Activated B cell treated with CpG ODN at 0.5 μM for 24 hours (primary cell): ENCODE measurements around the gene PPP1R2. TPM values are rescaled to one million over a fixed set of nuclear protein-coding genes. Genes with fewer than 3 reads are reported as not detected.

Experiments
- ATAC-seq: fragments of 200-7000 bp; cut with Tn5 transposase; one replicate; pipeline ENCODE4 v1.10.0; 2021; ENCODE audit warnings: low read depth, mild to moderate bottlenecking, moderate library complexity
- CTCF ChIA-PET: fragments of 350-600 bp; sonication (Branson Sonifier 250); formaldehyde crosslinking; loops from one replicate; lab custom pipeline; 2021; ENCODE audit warnings: antibody characterized with exemption; lab: Charles Lee
- POLR2A ChIA-PET: fragments of 350-600 bp; sonication (Branson Sonifier 250); formaldehyde crosslinking; loops from one replicate; lab custom pipeline; 2021; ENCODE audit warnings: antibody characterized with exemption; lab: Charles Lee
- DNase-seq: peaks from one replicate; pipeline ENCODE4 v3.0.0; 2022
- H3K27ac Mint-ChIP-seq: one replicate; pipeline ENCODE4 v1.8.0; 2020; ENCODE audit warnings: mixed read lengths
- H3K27me3 Mint-ChIP-seq: one replicate; pipeline ENCODE4 v1.8.0; 2021; ENCODE audit warnings: mixed read lengths
- H3K36me3 Mint-ChIP-seq: one replicate; pipeline ENCODE4 v1.8.0; 2021; ENCODE audit warnings: low read depth, mixed read lengths
- H3K4me1 Mint-ChIP-seq: one replicate; pipeline ENCODE4 v1.8.0; 2021; ENCODE audit warnings: mixed read lengths
- H3K4me3 Mint-ChIP-seq: one replicate; pipeline ENCODE4 v1.8.0; 2020; ENCODE audit warnings: mild to moderate bottlenecking, mixed read lengths
- H3K9me3 Mint-ChIP-seq: one replicate; pipeline ENCODE4 v1.8.0; 2020; ENCODE audit warnings: mixed read lengths
- intact Hi-C: fragments of 100-400 bp; cut with micrococcal nuclease; formaldehyde crosslinking; loops from one replicate; pipeline ENCODE4 v1.15.1; 2024
- total RNA-seq: library from RNA; stranded (reverse); gene quantifications from 2 replicates; pipeline ENCODE4 v1.2.3, GENCODE V29; 2022
- TF ChIP-seq, protein P1 (sequence below): fragments of 200-600 bp; IDR thresholded peaks from one replicate; pipeline ENCODE4 v1.8.0; 2022; ENCODE audit warnings: antibody characterized with exemption, mild to moderate bottlenecking

PPP1R2 gene
- total RNA-seq, 1 donor from 2014 or later = 64.1 TPM

DNA sequence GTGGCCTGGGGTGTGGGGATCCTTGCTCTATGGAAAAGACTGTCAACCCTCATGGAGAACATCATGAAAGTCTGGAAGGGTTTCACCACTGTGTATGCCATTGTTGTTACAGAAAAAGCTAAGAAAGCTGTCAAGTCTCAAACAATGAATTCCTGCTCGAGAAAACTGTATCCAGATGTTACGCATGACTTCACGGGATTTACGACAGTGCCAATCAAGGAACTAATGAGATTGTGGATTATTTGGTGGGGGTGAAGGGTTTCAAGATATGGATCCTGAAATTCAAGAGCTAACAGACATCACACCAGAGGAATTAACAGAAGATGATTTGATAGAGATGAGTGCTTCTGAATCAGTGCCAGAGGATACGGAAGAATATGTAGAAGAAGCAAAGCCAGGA lies 7.8 kb downstream of the PPP1R2 start:
- H3K4me1 Mint-ChIP-seq = peaks cover 82% of the 10 kb centered on the region
- no peak overlapping the region for H3K4me3 Mint-ChIP-seq
- CTCF ChIA-PET = interaction anchor here (2.6 kb wide), 1 partner anchor 265 kb away, joined by 8 read pairs; the partner anchor contains the start of gene XXYLT1
- DNase-seq = no peak
- intact Hi-C loops = no loop called here
- TF ChIP-seq, protein P1, sequence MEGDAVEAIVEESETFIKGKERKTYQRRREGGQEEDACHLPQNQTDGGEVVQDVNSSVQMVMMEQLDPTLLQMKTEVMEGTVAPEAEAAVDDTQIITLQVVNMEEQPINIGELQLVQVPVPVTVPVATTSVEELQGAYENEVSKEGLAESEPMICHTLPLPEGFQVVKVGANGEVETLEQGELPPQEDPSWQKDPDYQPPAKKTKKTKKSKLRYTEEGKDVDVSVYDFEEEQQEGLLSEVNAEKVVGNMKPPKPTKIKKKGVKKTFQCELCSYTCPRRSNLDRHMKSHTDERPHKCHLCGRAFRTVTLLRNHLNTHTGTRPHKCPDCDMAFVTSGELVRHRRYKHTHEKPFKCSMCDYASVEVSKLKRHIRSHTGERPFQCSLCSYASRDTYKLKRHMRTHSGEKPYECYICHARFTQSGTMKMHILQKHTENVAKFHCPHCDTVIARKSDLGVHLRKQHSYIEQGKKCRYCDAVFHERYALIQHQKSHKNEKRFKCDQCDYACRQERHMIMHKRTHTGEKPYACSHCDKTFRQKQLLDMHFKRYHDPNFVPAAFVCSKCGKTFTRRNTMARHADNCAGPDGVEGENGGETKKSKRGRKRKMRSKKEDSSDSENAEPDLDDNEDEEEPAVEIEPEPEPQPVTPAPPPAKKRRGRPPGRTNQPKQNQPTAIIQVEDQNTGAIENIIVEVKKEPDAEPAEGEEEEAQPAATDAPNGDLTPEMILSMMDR = no peak
- H3K27me3 Mint-ChIP-seq = no peaks in the 10 kb centered on the region
- no peak for ATAC-seq
- peaks cover 34% of the 10 kb centered on the region for H3K36me3 Mint-ChIP-seq
- H3K9me3 Mint-ChIP-seq = no peaks in the 10 kb centered on the region
- H3K27ac Mint-ChIP-seq = no peak overlapping the region
- POLR2A ChIA-PET = interaction anchor here (1.5 kb wide), 1 partner anchor 7 kb away, joined by 12 read pairs; the partner anchor contains the start of gene PPP1R2

DNA sequence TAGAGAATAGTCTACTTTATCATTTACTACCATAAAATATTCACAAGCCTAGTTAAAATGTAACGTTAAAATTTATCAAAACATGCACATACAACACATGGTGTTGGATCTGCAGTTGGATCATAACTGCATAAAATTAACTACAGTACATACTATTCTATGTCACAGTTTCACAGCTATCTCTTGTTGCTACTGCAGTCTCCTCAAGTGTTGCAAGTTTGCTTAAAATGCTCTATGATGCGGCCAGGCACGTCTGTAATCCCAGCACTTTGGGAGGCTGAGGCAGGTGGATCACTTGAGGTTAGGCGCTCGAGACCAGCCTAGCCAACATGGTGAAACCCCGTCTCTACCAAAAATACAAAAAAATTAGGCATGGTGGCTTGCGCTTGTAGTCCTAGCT lies 10.3 kb downstream of the PPP1R2 start:
- ChIA-PET CTCF (interaction anchor here (1.0 kb wide), 1 partner anchor 10 kb away, joined by 3 read pairs; no protein-coding TSS in a partner anchor), POLR2A (interaction anchor here (0.6 to 1.5 kb wide), 3 partner anchors 10 to 1393 kb away, joined by 3 to 8 read pairs (median 4); partner anchors contain the start of gene PPP1R2)
- peaks cover 35% of the 10 kb centered on the region for H3K36me3 Mint-ChIP-seq
- TF ChIP-seq, protein P1 = no peak
- peaks cover 57% of the 10 kb centered on the region for H3K4me1 Mint-ChIP-seq
- H3K4me3 Mint-ChIP-seq = no peak overlapping the region
- no peaks in the 10 kb centered on the region for H3K9me3 Mint-ChIP-seq
- no peak for ATAC-seq
- H3K27me3 Mint-ChIP-seq = no peaks in the 10 kb centered on the region
- no peak for DNase-seq
- H3K27ac Mint-ChIP-seq = no peak overlapping the region
- intact Hi-C loops = no loop called here

DNA sequence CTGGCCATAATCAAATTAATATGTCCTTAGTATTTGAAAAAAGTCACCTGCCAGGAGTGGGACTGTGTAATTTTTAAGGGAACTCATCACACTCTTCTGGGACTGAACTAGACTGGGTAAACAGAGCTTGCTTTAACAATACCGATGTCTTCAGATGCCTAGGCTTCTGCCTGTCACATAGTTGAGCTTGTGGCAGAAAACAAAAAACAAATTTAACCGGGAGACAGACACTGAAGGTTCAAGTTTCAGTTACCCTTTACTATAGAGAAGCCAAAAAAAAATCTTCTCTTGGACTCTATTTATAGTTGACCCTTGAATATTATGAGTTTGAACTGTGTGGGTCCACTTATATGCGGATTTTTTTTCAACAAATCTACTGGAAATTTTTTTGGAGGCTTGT lies 10.8 kb downstream of the PPP1R2 start:
- ATAC-seq = no peak
- ChIA-PET POLR2A (interaction anchor here (1.5 kb wide), 1 partner anchor 10 kb away, joined by 8 read pairs; the partner anchor contains the start of gene PPP1R2), CTCF (interaction anchor here (1.0 kb wide), 1 partner anchor 10 kb away, joined by 3 read pairs; no protein-coding TSS in a partner anchor)
- Mint-ChIP-seq H3K4me1 (peaks cover 52% of the 10 kb centered on the region), H3K27ac (no peak overlapping the region), H3K36me3 (peaks cover 39% of the 10 kb centered on the region), H3K27me3 (no peaks in the 10 kb centered on the region), H3K9me3 (no peaks in the 10 kb centered on the region), H3K4me3 (no peak overlapping the region)
- TF ChIP-seq, protein P1 = no peak
- no peak for DNase-seq
- intact Hi-C loops = no loop called here

DNA sequence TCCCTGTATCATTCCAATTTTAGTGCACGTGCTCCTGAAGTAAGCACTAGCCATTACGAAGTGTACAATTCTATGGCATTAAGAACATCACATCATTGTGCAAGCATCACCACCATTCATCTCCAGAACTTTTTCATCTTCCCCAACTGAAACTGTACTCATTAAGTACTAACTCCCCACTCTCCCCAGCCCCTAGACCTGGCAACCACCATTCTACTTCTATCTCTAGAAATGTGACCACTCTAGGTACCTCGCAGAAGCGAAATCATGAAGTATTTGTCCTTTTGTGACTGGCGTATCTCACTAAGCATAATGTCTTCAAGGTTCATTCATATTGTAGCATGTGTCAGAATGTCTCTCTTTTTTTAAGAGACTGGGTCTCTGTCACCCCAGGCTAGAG lies 11.4 kb downstream of the PPP1R2 start:
- no peaks in the 10 kb centered on the region for H3K9me3 Mint-ChIP-seq
- H3K27me3 Mint-ChIP-seq = no peaks in the 10 kb centered on the region
- CTCF ChIA-PET = no interaction called here
- H3K27ac Mint-ChIP-seq = no peak overlapping the region
- ATAC-seq (no peak), DNase-seq (no peak)
- no peak overlapping the region for H3K4me3 Mint-ChIP-seq
- intact Hi-C loops = no loop called here
- peaks cover 48% of the 10 kb centered on the region for H3K4me1 Mint-ChIP-seq
- POLR2A ChIA-PET = no interaction called here
- TF ChIP-seq, protein P1 = no peak
- H3K36me3 Mint-ChIP-seq = peaks cover 43% of the 10 kb centered on the region

DNA sequence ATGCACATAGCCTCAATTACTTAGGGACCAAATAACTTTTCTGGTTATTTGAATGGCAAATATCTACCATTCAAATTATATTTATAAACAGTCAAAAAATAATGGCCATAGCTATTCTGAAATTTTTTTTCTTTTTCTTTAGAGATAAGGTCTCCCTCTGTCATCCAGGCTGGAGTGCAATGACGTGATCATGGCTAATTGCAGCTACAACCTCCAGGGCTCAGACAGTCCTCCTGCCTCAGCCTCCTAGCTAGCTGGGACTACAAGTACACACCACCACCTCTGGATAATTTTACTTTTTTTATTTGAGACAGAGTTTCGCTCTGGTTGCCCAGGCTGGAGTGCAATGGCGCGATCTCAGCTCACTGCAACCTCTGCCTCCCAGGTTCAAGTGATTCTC lies 16.6 kb downstream of the PPP1R2 start:
- TF ChIP-seq, protein P1 = no peak
- POLR2A ChIA-PET = interaction anchor here (1.0 to 1.6 kb wide), 2 partner anchors 16 to 257 kb away, joined by 3 to 10 read pairs; partner anchors contain the start of gene PPP1R2
- peaks cover 15% of the 10 kb centered on the region for H3K4me1 Mint-ChIP-seq
- peaks cover 62% of the 10 kb centered on the region for H3K36me3 Mint-ChIP-seq
- CTCF ChIA-PET = interaction anchor here (2.4 kb wide), 1 partner anchor 256 kb away, joined by 10 read pairs; the partner anchor contains the start of gene XXYLT1
- intact Hi-C loops = loop anchor here (10.0 kb wide), 1 partner anchor 422 kb away; no protein-coding TSS in a partner anchor
- no peak overlapping the region for H3K27ac Mint-ChIP-seq
- DNase-seq (no peak), ATAC-seq (no peak)
- no peaks in the 10 kb centered on the region for H3K9me3 Mint-ChIP-seq
- H3K4me3 Mint-ChIP-seq = no peak overlapping the region
- H3K27me3 Mint-ChIP-seq = no peaks in the 10 kb centered on the region
